SK-N-SH (cell line): ENCODE data around the gene TMEM51. TPM values are rescaled to one million over a fixed set of nuclear protein-coding genes. Genes with fewer than 3 reads are reported as not detected.

Experiments
- CTCF ChIA-PET: fragments of 300-600, 350-600 bp; formaldehyde crosslinking; extraction: SDS; loops from one replicate; lab custom pipeline; 2021; lab: Yijun Ruan, JAX
- POLR2A ChIA-PET: fragments of 350-600 bp; sonication (Branson Sonifier 250); formaldehyde crosslinking; extraction: SDS; loops from one replicate; lab custom pipeline; 2020; ENCODE audit warnings: antibody characterized with exemption, inconsistent platforms; lab: Yijun Ruan, JAX
- DNase-seq: peaks from one replicate; pipeline ENCODE4 v3.0.0; 2012
- H2AFZ ChIP-seq: fragments of 200-600 bp; sonication (generic); 2 replicates; pipeline ENCODE4 v1.8.1; 2016; ENCODE audit warnings: antibody characterized with exemption, mild to moderate bottlenecking, low read depth
- H3F3A ChIP-seq: fragments of 200-600 bp; sonication (generic); replicated peaks from 2 replicates; pipeline ENCODE3; 2016; ENCODE audit warnings: antibody characterized with exemption, mild to moderate bottlenecking; ENCODE audit not compliant: insufficient read depth
- H3K27ac ChIP-seq, 2 experiments: fragments of 200-500 bp in 1 of 2; fragments of 200-600 bp in 1 of 2; sonication (Bioruptor generic) in 1 of 2; sonication (generic), shearing (Covaris generic) in 1 of 2; 2 replicates each; pipeline versions ENCODE4 v1.5.1 to v1.6.1; 2014 to 2016; ENCODE audit warnings: low read depth in 2 of 2, inconsistent platforms in 1 of 2, low read length in 1 of 2, mild to moderate bottlenecking in 1 of 2, mixed read lengths in 1 of 2
- H3K27me3 ChIP-seq: fragments of 200-600 bp; sonication (generic), shearing (Covaris generic); 2 replicates; pipeline ENCODE4 v1.6.1; 2016; ENCODE audit warnings: mixed run types; ENCODE audit not compliant: insufficient read depth
- H3K36me3 ChIP-seq, 2 experiments: fragments of 200-500 bp in 1 of 2; fragments of 200-600 bp in 1 of 2; sonication (Bioruptor generic) in 1 of 2; sonication (generic) in 1 of 2; replicated peaks in 1 of 2; 2 replicates each; pipeline versions ENCODE3 to v1.5.1; 2014 to 2016; ENCODE audit warnings: low read length in 1 of 2, mild to moderate bottlenecking in 1 of 2; ENCODE audit not compliant: insufficient read depth in 2 of 2, control insufficient read depth in 1 of 2
- H3K4me1 ChIP-seq, 2 experiments: fragments of 200-500 bp in 1 of 2; fragments of 200-600 bp in 1 of 2; sonication (Bioruptor generic) in 1 of 2; sonication (generic), shearing (Covaris generic) in 1 of 2; 2 replicates each; pipeline versions ENCODE4 v1.5.1 to v1.6.1; 2014 to 2016; ENCODE audit warnings: low read depth in 1 of 2, low read length in 1 of 2, mixed run types in 1 of 2; ENCODE audit not compliant: insufficient read depth in 2 of 2, control insufficient read depth in 1 of 2
- H3K4me2 ChIP-seq: fragments of 200-600 bp; sonication (generic), shearing (Covaris generic); 2 replicates; pipeline ENCODE4 v1.6.1; 2017; ENCODE audit warnings: mixed run types
- H3K4me3 ChIP-seq, 2 experiments: fragments of 200-500 bp in 1 of 2; fragments of 200-600 bp in 1 of 2; sonication (Bioruptor generic) in 1 of 2; sonication (generic), shearing (Covaris generic) in 1 of 2; 2 replicates each; pipeline versions ENCODE4 v1.5.1 to v1.8.1; 2014 to 2016; ENCODE audit warnings: low read depth in 2 of 2, inconsistent platforms in 1 of 2, low read length in 1 of 2, mild to moderate bottlenecking in 1 of 2, mixed read lengths in 1 of 2, moderate library complexity in 1 of 2
- H3K79me2 ChIP-seq: fragments of 200-600 bp; sonication (generic); 2 replicates; pipeline ENCODE4 v1.8.1; 2017; ENCODE audit warnings: mild to moderate bottlenecking; ENCODE audit not compliant: insufficient read depth
- H3K9ac ChIP-seq: fragments of 200-600 bp; sonication (generic); 2 replicates; pipeline ENCODE4 v1.6.1; 2017; ENCODE audit warnings: mixed run types
- H3K9me2 ChIP-seq: fragments of 200-600 bp; sonication (generic); 2 replicates; pipeline ENCODE4 v1.6.1; 2017; ENCODE audit warnings: mixed run types
- H3K9me3 ChIP-seq: fragments of 200-600 bp; sonication (generic); 2 replicates; pipeline ENCODE4 v1.6.1; 2017; ENCODE audit warnings: mixed run types, mild to moderate bottlenecking, moderate library complexity
- H4K20me1 ChIP-seq: fragments of 200-600 bp; sonication (generic); 2 replicates; pipeline ENCODE4 v1.6.1; 2017; ENCODE audit warnings: mild to moderate bottlenecking, mixed run types; ENCODE audit not compliant: insufficient read depth
- ELF1 ChIP-seq: IDR thresholded peaks from 2 replicates; pipeline ENCODE4 v1.4.0; 2012
- EZH2phosphoT487 ChIP-seq: fragments of 200-600 bp; sonication (generic); IDR thresholded peaks from 2 replicates; pipeline ENCODE4 v1.6.1; 2017; ENCODE audit warnings: low read depth, mixed run types, mild to moderate bottlenecking, antibody characterized with exemption, moderate library complexity, borderline replicate concordance
- FOXJ3 ChIP-seq: sonication (generic); formaldehyde crosslinking; IDR thresholded peaks from 2 replicates; pipeline ENCODE4 v1.5.1; 2020; ENCODE audit warnings: mild to moderate bottlenecking, missing genetic modification reagents
- FOXM1 ChIP-seq: IDR thresholded peaks from 2 replicates; pipeline ENCODE4 v1.4.0; 2012; ENCODE audit warnings: low read depth, mild to moderate bottlenecking
- GABPA ChIP-seq: IDR thresholded peaks from 2 replicates; pipeline ENCODE4 v1.4.0; 2012; ENCODE audit warnings: low read depth, mild to moderate bottlenecking
- JUND ChIP-seq: IDR thresholded peaks from 2 replicates; pipeline ENCODE4 v1.4.0; 2012
- POLR2AphosphoS5 ChIP-seq: IDR thresholded peaks from 2 replicates; pipeline ENCODE4 v1.6.1; 2012; ENCODE audit warnings: low read depth, low read length
- REST ChIP-seq: IDR thresholded peaks from 2 replicates; pipeline ENCODE4 v1.6.1; 2012; ENCODE audit warnings: mild to moderate bottlenecking, low read depth, low read length, moderate library complexity
- SIN3A ChIP-seq: IDR thresholded peaks from 2 replicates; pipeline ENCODE4 v1.6.1; 2012; ENCODE audit warnings: low read depth, mild to moderate bottlenecking, low read length, moderate library complexity, borderline replicate concordance
- YY1 ChIP-seq: IDR thresholded peaks from 2 replicates; pipeline ENCODE4 v1.4.0; 2012; ENCODE audit warnings: low read depth, mild to moderate bottlenecking
- WGBS: methylation state at CpG from one replicate; pipeline ENCODE4 v1.1.6; 2017; ENCODE audit warnings: low lambda C conversion rate; 5-methylcytosine and 5-hydroxymethylcytosine counted together
- polyA plus RNA-seq, 3 experiments: library from polyadenylated mRNA; depleted of rRNA; stranded (reverse); fragments of >200 nt; gene quantifications; 2 replicates each; pipeline ENCODE4 v1.2.3, GENCODE V29; 2012

TMEM51 gene
- polyA plus RNA-seq, 1 of the 3 experiments (the other 2 are of a cell fraction), result 25.6 TPM

GRCh38 chr1:15238789-15239188 is 85.2 kb downstream of the TMEM51 start:
- H3F3A ChIP-seq, result no peaks in the 10 kb centered on the region
- no peak overlapping the region for H3K9ac ChIP-seq
- ChIA-PET POLR2A (interaction anchor here (1.0 kb wide), 1 partner anchor 13 kb away, joined by 3 read pairs; no protein-coding TSS in a partner anchor), CTCF (interaction anchor here (2.3 kb wide), 1 partner anchor 9 kb away, joined by 5 read pairs; no protein-coding TSS in a partner anchor)
- no peaks in the 10 kb centered on the region for H3K36me3 ChIP-seq
- no peak for DNase-seq
- no peaks in the 10 kb centered on the region for H4K20me1 ChIP-seq
- no peak overlapping the region for H3K27ac ChIP-seq
- H2AFZ ChIP-seq, result no peak overlapping the region
- TF ChIP-seq REST, result no peak
- no peak for TF ChIP-seq FOXM1
- TF ChIP-seq FOXJ3 (CRISPR knock-in tag), result no peak
- TF ChIP-seq EZH2phosphoT487, result no peak
- TF ChIP-seq SIN3A, result no peak
- TF ChIP-seq ELF1, result no peak
- TF ChIP-seq POLR2AphosphoS5, result no peak
- no peak for TF ChIP-seq JUND
- H3K9me2 ChIP-seq, result no peaks in the 10 kb centered on the region
- no peaks in the 10 kb centered on the region for H3K79me2 ChIP-seq
- no peak overlapping the region for H3K4me3 ChIP-seq
- no peaks in the 10 kb centered on the region for H3K27me3 ChIP-seq
- no peaks in the 10 kb centered on the region for H3K9me3 ChIP-seq
- 67% methylated on average over 1 of the region's 1 CpG for WGBS
- H3K4me2 ChIP-seq, result no peak overlapping the region
- H3K4me1 ChIP-seq, result peaks cover 0 to 4% of the 10 kb centered on the region in 2 experiments; a peak in 1 of 4 replicates

GRCh38 chr1:15242766-15243165 is 89.2 kb downstream of the TMEM51 start:
- H3K36me3 ChIP-seq, result no peaks in the 10 kb centered on the region
- no peak overlapping the region for H3K9ac ChIP-seq
- H3K9me3 ChIP-seq, result no peaks in the 10 kb centered on the region
- H3K4me2 ChIP-seq, result no peak overlapping the region
- H3F3A ChIP-seq, result no peaks in the 10 kb centered on the region
- no peak overlapping the region for H3K4me3 ChIP-seq
- no peaks in the 10 kb centered on the region for H3K27me3 ChIP-seq
- no peak overlapping the region for H3K27ac ChIP-seq
- no peaks in the 10 kb centered on the region for H3K9me2 ChIP-seq
- no peaks in the 10 kb centered on the region for H3K79me2 ChIP-seq
- H3K4me1 ChIP-seq, result peaks cover 0 to 16% of the 10 kb centered on the region in 2 experiments; a peak in 1 of 4 replicates
- CTCF ChIA-PET, result interaction anchor here (1.1 to 1.7 kb wide), 2 partner anchors 29 to 90 kb away, joined by 3 read pairs; no protein-coding TSS in a partner anchor
- WGBS, result 89% methylated on average over 7 of the region's 7 CpGs
- POLR2A ChIA-PET, result interaction anchor here (0.7 to 0.9 kb wide), 2 partner anchors 17 to 90 kb away, joined by 3 read pairs; no protein-coding TSS in a partner anchor
- DNase-seq, result no peak
- H2AFZ ChIP-seq, result no peak overlapping the region
- H4K20me1 ChIP-seq, result no peaks in the 10 kb centered on the region
- no peak for TF ChIP-seq GABPA
- TF ChIP-seq YY1, result no peak
- TF ChIP-seq SIN3A, result no peak
